ENCODE results near the gene RPL36AL. TPM values are rescaled to one million over a fixed set of nuclear protein-coding genes. Genes with fewer than 3 reads are reported as not detected.

The RPL36AL gene
- total and polyA plus RNA-seq, 3 donors from 2014 or later = 102 to 193 (median 114) TPM

GRCh38 chr14:49653508-49653907 lies 33.1 kb upstream of the RPL36AL start:
- Histone ChIP-seq H3K36me3 (ENCODE audit: low read depth, missing control alignments) (no peaks in the 10 kb centered on the region), H3K9me3 (no peaks in the 10 kb centered on the region), H3K4me3 (no peak overlapping the region), H3K27me3 (no peaks in the 10 kb centered on the region), H3K4me1 (no peaks in the 10 kb centered on the region), H3K27ac (no peak overlapping the region)
- no peak for DNase-seq
- TF ChIP-seq, protein P1, sequence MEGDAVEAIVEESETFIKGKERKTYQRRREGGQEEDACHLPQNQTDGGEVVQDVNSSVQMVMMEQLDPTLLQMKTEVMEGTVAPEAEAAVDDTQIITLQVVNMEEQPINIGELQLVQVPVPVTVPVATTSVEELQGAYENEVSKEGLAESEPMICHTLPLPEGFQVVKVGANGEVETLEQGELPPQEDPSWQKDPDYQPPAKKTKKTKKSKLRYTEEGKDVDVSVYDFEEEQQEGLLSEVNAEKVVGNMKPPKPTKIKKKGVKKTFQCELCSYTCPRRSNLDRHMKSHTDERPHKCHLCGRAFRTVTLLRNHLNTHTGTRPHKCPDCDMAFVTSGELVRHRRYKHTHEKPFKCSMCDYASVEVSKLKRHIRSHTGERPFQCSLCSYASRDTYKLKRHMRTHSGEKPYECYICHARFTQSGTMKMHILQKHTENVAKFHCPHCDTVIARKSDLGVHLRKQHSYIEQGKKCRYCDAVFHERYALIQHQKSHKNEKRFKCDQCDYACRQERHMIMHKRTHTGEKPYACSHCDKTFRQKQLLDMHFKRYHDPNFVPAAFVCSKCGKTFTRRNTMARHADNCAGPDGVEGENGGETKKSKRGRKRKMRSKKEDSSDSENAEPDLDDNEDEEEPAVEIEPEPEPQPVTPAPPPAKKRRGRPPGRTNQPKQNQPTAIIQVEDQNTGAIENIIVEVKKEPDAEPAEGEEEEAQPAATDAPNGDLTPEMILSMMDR (IDR thresholded peaks at IDR 0.05) = no peak
- TF ChIP-seq POLR2A (IDR thresholded peaks at IDR 0.05) = no peak
- intact Hi-C loops (cut with DNase I; ENCODE audit: low total_unique reads) = no loop called here
- 95 to 97% methylated on average over 6 of the region's 6 CpGs for WGBS, 2 donors

DNA sequence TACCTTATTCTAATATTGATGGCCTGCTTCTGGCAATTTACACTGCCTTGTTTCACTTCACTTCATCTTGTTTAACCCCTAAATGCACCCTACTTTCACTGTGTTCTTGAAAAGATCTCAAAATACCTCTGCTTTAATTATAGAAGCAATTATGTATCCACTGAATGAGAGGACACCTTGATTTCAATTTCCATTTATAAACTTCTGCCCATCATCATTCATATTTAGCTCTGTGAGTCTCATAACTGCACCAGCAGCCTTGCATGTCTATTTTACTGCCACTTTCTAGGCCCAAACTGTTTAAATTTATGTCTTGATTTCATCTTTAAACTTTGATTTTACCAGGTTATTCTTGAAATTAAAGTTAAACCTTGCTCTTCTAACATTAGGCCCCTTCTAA lies 21.7 kb upstream of the RPL36AL start:
- no peak overlapping the region for H3K4me3 ChIP-seq
- TF ChIP-seq, protein P1 (IDR thresholded peaks at IDR 0.05) = no peak
- TF ChIP-seq POLR2A (IDR thresholded peaks at IDR 0.05) = no peak
- peak overlapping the region; percentile 24 to 57 for H3K27ac ChIP-seq
- DNase-seq = no peak
- H3K4me1 ChIP-seq = peaks cover 20% of the 10 kb centered on the region
- intact Hi-C loops (cut with DNase I; ENCODE audit: low total_unique reads) = no loop called here
- no peaks in the 10 kb centered on the region for H3K36me3 ChIP-seq (ENCODE audit: low read depth, missing control alignments)
- no peaks in the 10 kb centered on the region for H3K27me3 ChIP-seq
- no peaks in the 10 kb centered on the region for H3K9me3 ChIP-seq

GRCh38 chr14:49641697-49642129 lies 21.3 kb upstream of the RPL36AL start:
- no peaks in the 10 kb centered on the region for H3K27me3 ChIP-seq
- no peaks in the 10 kb centered on the region for H3K9me3 ChIP-seq
- H3K36me3 ChIP-seq (ENCODE audit: low read depth, missing control alignments) = no peaks in the 10 kb centered on the region
- peak; percentile 55 for DNase-seq
- H3K27ac ChIP-seq = peak overlapping the region; percentile 24 to 57
- WGBS, 2 donors = 48 to 57% methylated on average over 8 of the region's 8 CpGs
- H3K4me1 ChIP-seq = peaks cover 25% of the 10 kb centered on the region
- intact Hi-C loops (cut with DNase I; ENCODE audit: low total_unique reads) = no loop called here
- no peak overlapping the region for H3K4me3 ChIP-seq
- no peak for TF ChIP-seq POLR2A (IDR thresholded peaks at IDR 0.05)
- TF ChIP-seq, protein P1 (IDR thresholded peaks at IDR 0.05) = no peak

DNA sequence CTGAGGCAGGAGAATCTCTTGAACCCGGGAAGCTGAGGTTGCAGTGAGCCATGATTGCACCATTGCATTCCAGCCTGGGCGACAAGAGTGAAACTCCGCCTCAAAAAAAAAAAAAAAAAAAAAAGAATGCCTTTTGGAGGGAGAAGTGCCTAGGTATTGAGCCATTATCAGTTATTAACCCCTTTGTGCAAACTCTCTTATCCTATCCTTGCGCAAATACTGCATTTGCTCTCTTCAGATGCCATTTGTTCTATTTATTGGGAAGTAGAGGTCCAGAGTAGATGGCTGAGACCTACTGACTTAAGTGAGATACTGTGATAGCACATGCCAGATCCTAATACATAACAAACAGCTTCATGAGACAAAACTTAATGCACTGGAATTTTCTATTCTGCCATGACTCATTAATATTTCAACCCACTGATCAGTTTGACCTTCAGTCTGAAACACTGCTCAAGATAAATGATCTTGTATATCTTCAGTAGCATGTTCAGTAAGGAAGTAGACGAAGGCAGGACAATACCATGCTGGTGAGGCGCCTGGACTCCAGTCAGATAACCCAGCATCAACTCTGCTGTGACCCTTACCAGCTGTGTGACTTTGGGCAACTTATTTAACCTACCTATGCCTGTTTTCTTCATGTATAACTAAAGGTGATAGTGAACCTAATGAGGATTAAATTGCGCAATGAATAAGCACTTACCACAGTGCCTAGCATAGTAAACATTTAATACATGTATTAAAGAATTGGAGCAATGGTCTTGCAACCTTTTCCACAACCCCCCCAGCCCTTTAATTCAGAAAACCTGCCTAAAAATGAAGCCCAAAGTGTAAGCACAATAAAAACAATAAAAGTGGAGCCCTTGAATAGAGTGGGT lies 20.4 kb upstream of the RPL36AL start:
- H3K27me3 ChIP-seq = no peaks in the 10 kb centered on the region
- H3K4me3 ChIP-seq = no peak overlapping the region
- intact Hi-C loops (cut with DNase I; ENCODE audit: low total_unique reads) = no loop called here
- peaks cover 27% of the 10 kb centered on the region for H3K4me1 ChIP-seq
- TF ChIP-seq, protein P1 (IDR thresholded peaks at IDR 0.05) = no peak
- TF ChIP-seq POLR2A (IDR thresholded peaks at IDR 0.05) = no peak
- H3K36me3 ChIP-seq (ENCODE audit: low read depth, missing control alignments) = no peaks in the 10 kb centered on the region
- H3K27ac ChIP-seq = peak overlapping the region in 1 of 2 donors; percentile 57
- DNase-seq = no peak
- WGBS, 2 donors = 89 to 91% methylated on average over 7 of the region's 7 CpGs
- no peaks in the 10 kb centered on the region for H3K9me3 ChIP-seq

All from testis (tissue), 3 donors.